ENCODE measurements around the gene SERBP1.
"Not testable (repeated sequence)": the region's sequence is repeated elsewhere in the genome, so short reads cannot be mapped to it uniquely, and the experiment has no call there.

Gene SERBP1

GRCh38 chr1:67430358-67431155, at the start of gene SERBP1:
Gene SERBP1, minus strand, starts transcription at chr1:67430402. Its CDS starts 102 bp downstream, at chr1:67430300.
- peak; percentile 95 to 96 for DNase-seq

GRCh38 chr1:67479146-67479891, 49.1 kb upstream of the SERBP1 start:
- no peak for DNase-seq

DNA sequence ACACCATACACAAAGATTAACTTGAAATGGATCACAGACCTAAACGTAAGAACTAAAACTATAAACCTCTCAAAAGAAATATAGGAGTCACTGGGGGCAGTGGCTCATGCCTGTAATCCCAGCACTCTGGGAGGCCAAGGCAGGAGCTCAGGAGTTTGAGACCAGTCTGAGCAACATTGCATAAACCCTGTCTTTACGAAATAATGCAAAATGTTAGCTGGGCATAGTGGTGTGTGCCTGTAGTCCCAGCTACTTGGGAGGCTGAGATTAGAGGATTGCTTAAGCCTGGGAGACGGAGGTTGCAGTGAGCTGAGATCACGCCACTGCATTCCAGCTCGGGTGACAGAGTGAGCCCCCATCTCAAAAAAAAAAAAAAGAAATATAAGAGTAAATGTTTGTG, 46.7 kb upstream of the SERBP1 start:
- DNase-seq = no peak

- DNase-seq = no peak
Observed at GRCh38 chr1:67476006-67476482, 45.8 kb upstream of the SERBP1 start.

GRCh38 chr1:67472056-67472455, 41.9 kb upstream of the SERBP1 start:
- DNase-seq = no peak

GRCh38 chr1:67469431-67469830, 39.2 kb upstream of the SERBP1 start:
- DNase-seq = no peak

DNA sequence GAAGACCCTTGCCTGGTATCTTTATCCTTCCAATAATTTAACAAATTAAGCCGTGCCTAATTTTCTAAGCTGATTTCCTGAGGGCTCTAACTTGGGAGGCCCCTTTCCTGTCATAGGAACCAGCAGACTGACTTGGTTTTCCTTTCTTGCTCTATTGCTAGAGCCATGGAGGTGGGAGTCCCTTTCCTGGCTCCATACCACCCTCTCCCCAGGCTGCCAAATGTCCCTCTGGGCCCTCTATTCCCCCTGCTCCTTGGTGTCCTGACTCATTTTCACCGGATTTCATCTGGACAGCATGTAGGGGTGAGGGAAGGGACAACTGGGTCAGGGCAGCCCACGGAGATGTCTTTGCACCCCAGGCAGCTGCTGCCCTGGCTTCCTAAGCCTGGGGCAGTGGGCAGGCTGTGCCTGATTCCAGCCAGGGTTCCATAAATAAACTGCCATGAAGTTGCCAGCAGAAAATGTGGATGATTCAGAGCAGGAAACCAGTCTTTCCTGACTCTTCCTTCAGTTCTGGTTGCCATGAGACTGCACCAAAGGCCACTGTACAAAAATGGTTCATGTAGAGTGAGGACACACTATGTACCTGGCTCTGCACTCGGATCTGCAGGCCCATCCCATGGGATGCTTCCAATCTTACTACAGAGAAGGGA, 38.0 kb upstream of the SERBP1 start:
- DNase-seq = no peak

DNA sequence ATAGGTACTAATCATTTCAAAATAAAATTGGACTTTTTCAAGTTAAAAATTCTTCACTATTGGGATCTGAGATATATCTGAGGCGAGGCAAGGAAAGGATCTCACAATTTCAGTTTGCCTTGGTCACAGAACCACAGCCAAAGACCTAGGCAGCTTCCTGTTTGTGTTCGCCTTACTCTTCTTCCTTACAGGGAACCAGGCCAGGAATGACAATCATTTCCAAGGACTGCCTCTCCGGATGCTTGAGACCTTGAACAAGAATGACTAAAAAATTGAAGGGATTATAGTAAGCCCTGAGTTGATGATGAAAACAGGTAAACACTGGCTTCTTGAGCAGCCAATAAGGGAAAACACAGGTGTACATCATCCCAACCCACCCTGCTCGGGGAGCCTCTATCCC, 35.2 kb upstream of the SERBP1 start:
- no peak for DNase-seq

GRCh38 chr1:67464746-67465145, 34.5 kb upstream of the SERBP1 start:
- DNase-seq = no peak

DNA sequence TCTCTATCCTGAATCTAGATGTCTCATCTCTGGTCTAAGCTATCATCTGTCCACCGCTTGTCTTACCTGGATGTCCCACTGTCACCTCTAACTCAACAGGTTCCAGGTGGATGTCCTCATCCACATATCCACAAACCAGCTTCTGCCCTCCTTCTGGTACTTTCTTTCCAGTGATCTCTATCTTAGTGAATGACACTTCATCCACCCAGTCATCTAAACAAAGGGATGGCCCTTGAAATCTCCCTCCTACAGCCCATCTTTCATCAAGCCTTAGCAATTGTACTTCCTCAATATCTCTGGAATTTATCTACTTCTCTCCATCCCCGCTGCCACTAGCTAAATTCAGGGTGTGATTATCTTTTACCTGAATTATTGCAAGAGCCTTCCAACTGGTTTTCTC, 33.9 kb upstream of the SERBP1 start:
- no peak for DNase-seq

GRCh38 chr1:67463298-67463955, 33.2 kb upstream of the SERBP1 start:
- no peak for DNase-seq

DNA sequence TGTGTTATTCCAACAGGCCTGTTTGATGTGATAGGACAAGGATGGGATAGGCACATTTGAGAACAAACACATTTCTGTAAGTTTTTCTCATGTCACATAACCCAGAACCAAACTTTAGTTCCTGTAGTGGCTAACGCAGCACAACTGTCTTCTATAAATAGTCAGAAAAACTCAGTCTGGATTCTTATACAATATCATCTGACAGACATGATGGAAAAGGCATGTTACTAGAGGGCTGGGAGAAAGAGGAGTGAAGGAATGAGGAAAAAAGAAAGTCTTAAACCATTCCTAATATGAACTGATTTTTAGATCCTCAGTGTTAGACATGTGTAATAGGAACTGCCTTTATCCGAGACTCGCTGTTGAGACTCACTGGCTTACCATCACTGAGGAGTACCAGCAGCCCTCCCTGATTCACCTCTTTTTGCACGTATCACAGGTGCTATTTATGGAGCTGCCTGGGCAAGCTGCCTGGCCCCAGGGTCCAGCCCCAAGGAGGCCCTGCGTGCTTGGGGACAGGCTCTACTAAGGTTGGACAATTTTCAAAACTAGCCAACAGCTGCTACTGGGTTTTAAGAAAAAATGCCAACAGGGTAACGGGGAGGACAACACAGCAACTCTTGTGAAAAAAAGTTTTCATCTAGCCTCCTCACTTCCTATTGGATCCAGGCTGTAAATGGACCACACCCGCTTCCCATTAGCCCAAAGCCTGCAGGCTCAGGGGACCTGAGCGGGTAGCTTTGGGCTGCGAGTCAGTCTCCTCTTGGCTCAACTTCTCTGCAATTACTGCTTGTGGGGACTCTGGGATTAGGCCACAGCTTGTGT, 30.7 kb upstream of the SERBP1 start:
- no peak for DNase-seq

- DNase-seq = no peak
Observed at GRCh38 chr1:67459068-67459467, 28.9 kb upstream of the SERBP1 start.

GRCh38 chr1:67458663-67459062, 28.5 kb upstream of the SERBP1 start:
- no peak for DNase-seq

DNA sequence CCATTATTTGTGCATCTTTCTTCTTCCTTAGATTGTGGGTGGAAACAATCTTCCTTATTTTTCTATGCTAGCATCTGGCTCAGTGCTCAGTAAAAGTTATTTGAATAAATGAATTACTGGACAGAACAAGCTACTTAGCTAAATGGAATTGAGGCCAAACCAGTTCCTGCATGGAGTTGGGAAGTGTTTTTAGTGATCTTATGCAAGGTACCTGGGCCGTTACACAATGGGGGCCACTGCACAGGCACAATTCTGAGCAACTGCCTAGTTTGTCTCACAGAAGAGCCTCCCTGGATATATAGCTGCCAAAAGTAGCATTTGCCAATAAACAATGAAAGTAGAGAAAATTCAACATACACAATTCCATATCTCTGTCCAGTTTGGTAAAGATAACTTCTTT, 27.0 kb upstream of the SERBP1 start:
- DNase-seq = no peak

DNA sequence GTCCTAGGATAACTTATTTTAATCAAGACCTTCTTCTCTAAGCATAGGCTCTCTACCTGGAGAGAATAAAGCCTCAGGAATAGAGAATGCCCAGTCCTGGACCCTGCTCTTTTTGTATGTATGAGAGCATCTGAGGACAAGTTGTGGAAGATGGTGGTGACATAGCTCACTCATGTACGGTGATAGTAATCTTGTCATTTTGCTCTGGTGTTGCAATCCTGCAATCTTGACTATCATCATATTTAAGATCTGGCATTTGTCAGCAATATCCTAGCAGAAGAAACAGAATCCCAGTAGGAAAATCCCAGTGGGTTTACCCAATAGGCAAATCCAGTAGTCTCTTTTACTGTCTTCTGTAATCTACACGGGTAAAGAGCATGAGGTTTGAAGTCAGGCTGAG, 21.6 kb upstream of the SERBP1 start:
- DNase-seq = no peak

DNA sequence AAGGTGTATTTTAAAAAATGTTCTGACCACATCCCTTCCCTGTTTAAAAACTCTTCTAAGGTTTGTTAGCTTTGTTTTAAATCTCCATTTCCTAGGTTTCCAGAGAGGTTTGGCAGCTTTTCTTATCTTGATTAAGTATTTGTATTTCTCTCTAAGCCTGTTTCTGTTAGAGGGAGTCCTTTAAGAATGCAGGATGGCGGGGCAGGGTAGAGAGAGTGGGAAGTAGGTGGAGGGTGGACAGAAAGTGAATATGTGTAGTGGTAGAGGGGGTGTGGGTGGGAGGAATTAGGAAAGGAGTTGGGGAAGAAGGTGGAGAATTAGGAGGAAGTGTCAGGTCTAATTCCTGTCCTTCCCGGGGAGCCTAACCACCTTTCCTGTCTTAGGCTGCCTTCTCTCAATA, 21.2 kb upstream of the SERBP1 start:
- no peak for DNase-seq

DNA sequence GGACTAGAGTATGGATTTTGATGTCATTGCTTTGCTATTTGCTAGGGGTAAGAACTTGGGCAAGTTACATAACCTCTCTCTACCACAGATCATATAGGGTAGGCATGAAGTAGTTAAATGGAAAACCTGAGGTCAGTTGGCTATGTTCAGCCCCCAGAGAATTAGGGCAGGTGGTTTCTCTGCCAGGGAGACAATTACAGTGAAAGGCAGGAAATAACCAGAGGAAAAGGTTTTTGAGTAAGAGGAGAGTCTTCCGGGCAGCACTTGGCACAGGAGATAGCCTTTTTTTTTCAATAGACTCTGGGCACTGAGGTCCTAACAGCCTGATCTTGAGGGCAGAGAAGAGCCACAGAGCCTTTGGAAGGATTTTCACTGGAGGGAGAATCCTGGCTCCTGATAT, 16.7 kb upstream of the SERBP1 start:
- DNase-seq = no peak

DNA sequence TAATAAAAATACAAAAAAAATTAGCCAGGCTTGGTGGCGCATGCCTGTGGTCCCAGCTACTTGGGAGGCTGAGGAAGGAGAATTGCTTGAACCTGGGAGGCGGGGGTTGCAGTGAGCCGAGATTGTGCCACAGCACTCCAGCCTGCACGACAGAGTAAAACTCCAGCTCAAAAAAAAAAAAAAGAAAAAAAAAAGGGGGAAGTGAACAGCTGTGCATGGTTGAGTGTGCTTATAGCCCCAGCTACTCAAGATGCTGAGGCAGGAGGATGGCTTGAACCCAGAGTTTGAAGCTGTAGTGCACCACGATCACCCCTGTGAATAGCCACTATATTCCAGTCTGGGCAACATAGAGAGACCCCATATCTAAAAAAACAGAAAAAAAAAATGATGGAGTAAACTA, 15.8 kb upstream of the SERBP1 start:
- DNase-seq = not testable (repeated sequence)

DNA sequence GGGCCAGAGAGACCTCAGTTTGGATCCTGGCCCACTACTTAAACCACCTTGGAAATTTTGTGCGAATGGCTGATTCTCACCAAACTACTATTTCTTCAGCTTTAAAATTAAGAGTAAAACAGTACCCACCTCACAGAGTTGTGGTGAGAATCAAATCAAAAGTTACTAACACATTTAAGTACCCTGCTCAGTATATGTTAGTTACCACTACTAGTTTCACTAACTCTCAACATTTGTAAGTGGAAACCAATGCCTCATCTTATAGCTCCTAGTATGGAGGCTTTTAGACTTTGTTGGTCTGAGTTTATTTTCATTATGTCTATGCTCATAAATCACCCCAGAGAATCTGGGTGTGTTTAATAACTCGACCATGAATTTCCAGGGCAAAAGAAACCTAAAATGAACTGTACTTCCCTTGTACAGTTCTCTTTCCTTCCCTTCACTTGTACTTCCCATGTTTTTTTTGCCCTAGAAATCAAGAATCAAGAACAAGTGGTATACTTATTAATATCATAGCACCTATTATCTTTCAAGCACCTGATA, 11.6 kb upstream of the SERBP1 start:
- no peak for DNase-seq

- peak in 1 of 2 experiments; percentile 16 for DNase-seq
Observed at GRCh38 chr1:67441183-67441582, 11.0 kb upstream of the SERBP1 start.

- DNase-seq = no peak
Observed at GRCh38 chr1:67440339-67440738, 10.1 kb upstream of the SERBP1 start.

Data from Kasumi-1 (cell line).